KMS-11 (cell line): ENCODE data around the gene SLC29A3.
"Not testable (repeated sequence)": the region's sequence is repeated elsewhere in the genome, so short reads cannot be mapped to it uniquely, and the experiment has no call there.

Experiments used
- H2AFZ ChIP-seq: fragments of 200-600 bp; sonication (generic); 2 replicates; pipeline ENCODE4 v1.6.1; 2016; ENCODE audit warnings: antibody characterized with exemption, mixed run types, low read depth
- H3K27ac ChIP-seq: fragments of 200-600 bp; sonication (generic); 2 replicates; pipeline ENCODE4 v1.6.1; 2016; ENCODE audit warnings: mild to moderate bottlenecking, mixed run types
- H3K27me3 ChIP-seq: fragments of 200-600 bp; sonication (generic); 2 replicates; pipeline ENCODE4 v1.6.1; 2017; ENCODE audit warnings: mild to moderate bottlenecking, low read depth, mixed run types, moderate library complexity; ENCODE audit not compliant: insufficient read depth
- H3K36me3 ChIP-seq: fragments of 200-600 bp; sonication (generic); 2 replicates; pipeline ENCODE4 v1.6.1; 2017; ENCODE audit warnings: mild to moderate bottlenecking, mixed run types; ENCODE audit not compliant: insufficient read depth
- H3K4me1 ChIP-seq: fragments of 200-600 bp; sonication (generic); 2 replicates; pipeline ENCODE4 v1.6.1; 2016; ENCODE audit warnings: mild to moderate bottlenecking, low read depth, mixed run types; ENCODE audit not compliant: poor library complexity, severe bottlenecking
- H3K4me2 ChIP-seq: fragments of 200-600 bp; sonication (generic); 2 replicates; pipeline ENCODE4 v1.7.0; 2016; ENCODE audit warnings: mild to moderate bottlenecking, mixed run types
- H3K4me3 ChIP-seq: fragments of 200-600 bp; sonication (generic); IDR thresholded peaks from 2 replicates; pipeline ENCODE4 v1.6.1; 2017; ENCODE audit warnings: low read depth, low read length, mixed read lengths; ENCODE audit not compliant: insufficient read depth
- H3K79me2 ChIP-seq: fragments of 200-600 bp; sonication (generic); 2 replicates; pipeline ENCODE4 v1.6.1; 2016; ENCODE audit warnings: low read depth, mixed run types; ENCODE audit not compliant: insufficient read depth
- H3K9ac ChIP-seq: fragments of 200-600 bp; sonication (generic); 2 replicates; pipeline ENCODE4 v1.6.1; 2016; ENCODE audit warnings: mild to moderate bottlenecking, mixed run types
- H4K20me1 ChIP-seq: fragments of 200-600 bp; sonication (generic); 2 replicates; pipeline ENCODE4 v1.6.1; 2016; ENCODE audit warnings: mild to moderate bottlenecking, mixed run types; ENCODE audit not compliant: insufficient read depth
- CTCF ChIP-seq: fragments of 200-600 bp; sonication (generic); conservative IDR thresholded peaks from 2 replicates; pipeline ENCODE4 v1.6.1; 2017; ENCODE audit warnings: low read depth, mild to moderate bottlenecking, antibody characterized with exemption, low read length, moderate library complexity, mixed read lengths

The SLC29A3 gene

GRCh38 chr10:71295641-71296040 lies 23.4 kb upstream of the SLC29A3 start:
- no peak for TF ChIP-seq CTCF
- H2AFZ ChIP-seq: no peak overlapping the region

GRCh38 chr10:71296086-71296485 lies 23.0 kb upstream of the SLC29A3 start:
- Histone ChIP-seq H2AFZ (no peak overlapping the region), H3K4me2 (no peak overlapping the region), H4K20me1 (no peaks in the 10 kb centered on the region), H3K79me2 (no peaks in the 10 kb centered on the region), H3K4me1 (no peaks in the 10 kb centered on the region), H3K36me3 (no peaks in the 10 kb centered on the region), H3K27ac (no peak overlapping the region), H3K27me3 (peaks cover 55% of the 10 kb centered on the region; the same call in 1 of the 2 replicates), H3K9ac (no peak overlapping the region), H3K4me3 (no peak overlapping the region)
- no peak for TF ChIP-seq CTCF

More at GRCh38 chr10:71295641-71296040, 23.4 kb upstream of the SLC29A3 start:
- no peaks in the 10 kb centered on the region for H3K79me2 ChIP-seq
- H3K27me3 ChIP-seq: peaks cover 54% of the 10 kb centered on the region; the same call in 1 of the 2 replicates
- H3K27ac ChIP-seq: no peak overlapping the region
- H3K4me1 ChIP-seq: no peaks in the 10 kb centered on the region
- H3K36me3 ChIP-seq: no peaks in the 10 kb centered on the region
- H3K4me3 ChIP-seq: no peak overlapping the region
- H3K9ac ChIP-seq: no peak overlapping the region
- no peaks in the 10 kb centered on the region for H4K20me1 ChIP-seq
- no peak overlapping the region for H3K4me2 ChIP-seq

GRCh38 chr10:71296811-71297210 lies 22.2 kb upstream of the SLC29A3 start:
- H3K79me2 ChIP-seq, H4K20me1 ChIP-seq, H3K9ac ChIP-seq, H3K36me3 ChIP-seq, H3K4me2 ChIP-seq, H2AFZ ChIP-seq, H3K27ac ChIP-seq, H3K4me3 ChIP-seq, H3K4me1 ChIP-seq: not testable (repeated sequence)
- H3K27me3 ChIP-seq: peaks cover 54% of the 10 kb centered on the region; the same call in 1 of the 2 replicates

- Histone ChIP-seq H3K27ac (no peak overlapping the region), H3K9ac (no peak overlapping the region), H3K4me3 (no peak overlapping the region), H3K4me2 (no peak overlapping the region), H3K4me1 (no peaks in the 10 kb centered on the region), H3K27me3 (peaks cover 55% of the 10 kb centered on the region; the same call in 1 of the 2 replicates), H4K20me1 (no peaks in the 10 kb centered on the region), H3K79me2 (no peaks in the 10 kb centered on the region), H3K36me3 (no peaks in the 10 kb centered on the region), H2AFZ (no peak overlapping the region)
- TF ChIP-seq CTCF: no peak
Observed at GRCh38 chr10:71297343-71297742, 21.7 kb upstream of the SLC29A3 start.

GRCh38 chr10:71299071-71299785 lies 19.8 kb upstream of the SLC29A3 start:
- TF ChIP-seq CTCF: no peak
- H3K4me3 ChIP-seq: no peak overlapping the region
- no peaks in the 10 kb centered on the region for H4K20me1 ChIP-seq
- no peak overlapping the region for H3K4me2 ChIP-seq
- peaks cover 48% of the 10 kb centered on the region; the same call in 1 of the 2 replicates for H3K27me3 ChIP-seq
- H3K27ac ChIP-seq: no peak overlapping the region
- H3K36me3 ChIP-seq: no peaks in the 10 kb centered on the region
- no peaks in the 10 kb centered on the region for H3K4me1 ChIP-seq
- no peaks in the 10 kb centered on the region for H3K79me2 ChIP-seq
- H3K9ac ChIP-seq: no peak overlapping the region
- H2AFZ ChIP-seq: no peak overlapping the region
